Measurements from ENCODE around the gene ZCCHC8.

The ZCCHC8 gene

GRCh38 chr12:122537021-122537420, 36.3 kb upstream of the ZCCHC8 start:
- Histone ChIP-seq H3K27me3 (no peaks in the 10 kb centered on the region), H3K9me3 (no peaks in the 10 kb centered on the region), H3K36me3 (peaks cover 0 to 30% (median 7%) of the 10 kb centered on the region in 3 donors), H3K4me1 (no peaks in the 10 kb centered on the region), H3K27ac (no peak overlapping the region), H3K4me3 (no peak overlapping the region)
- DNase-seq: no peak
- no peak for TF ChIP-seq CTCF (IDR thresholded peaks at IDR 0.05)
- intact Hi-C loops (cut with DNase I; ENCODE audit: low total_unique reads): no loop called here

- no peaks in the 10 kb centered on the region for H3K27me3 ChIP-seq
- no peaks in the 10 kb centered on the region for H3K4me1 ChIP-seq
- H3K9me3 ChIP-seq: no peaks in the 10 kb centered on the region
- H3K27ac ChIP-seq: no peak overlapping the region
- H3K4me3 ChIP-seq: no peak overlapping the region
- no peak for DNase-seq
- no peak for TF ChIP-seq CTCF (IDR thresholded peaks at IDR 0.05)
- peaks cover 0 to 17% (median 7%) of the 10 kb centered on the region in 3 donors for H3K36me3 ChIP-seq
- intact Hi-C loops (cut with DNase I; ENCODE audit: low total_unique reads): no loop called here
Observed at GRCh38 chr12:122533856-122534255, 33.1 kb upstream of the ZCCHC8 start.

- Histone ChIP-seq H3K27me3 (no peaks in the 10 kb centered on the region), H3K27ac (no peak overlapping the region), H3K4me1 (peaks cover 0 to 22% (median 14%) of the 10 kb centered on the region in 4 donors), H3K4me3 (no peak overlapping the region), H3K9me3 (no peaks in the 10 kb centered on the region), H3K36me3 (no peaks in the 10 kb centered on the region)
- TF ChIP-seq CTCF (IDR thresholded peaks at IDR 0.05): no peak
- DNase-seq: no peak
- intact Hi-C loops (cut with DNase I; ENCODE audit: low total_unique reads): loop anchor here (5.0 kb wide), 1 partner anchor 223 kb away; the partner anchor contains the start of gene DENR
Observed at GRCh38 chr12:122528992-122529391, 28.3 kb upstream of the ZCCHC8 start.

GRCh38 chr12:122528582-122528981, 27.9 kb upstream of the ZCCHC8 start:
- intact Hi-C loops (cut with DNase I; ENCODE audit: low total_unique reads): loop anchor here (5.0 kb wide), 1 partner anchor 224 kb away; the partner anchor contains the start of gene DENR
- no peak overlapping the region for H3K4me3 ChIP-seq
- H3K27ac ChIP-seq: peak overlapping the region in 1 of 2 donors; percentile 36
- peaks cover 0 to 26% (median 16%) of the 10 kb centered on the region in 4 donors for H3K4me1 ChIP-seq
- no peaks in the 10 kb centered on the region for H3K9me3 ChIP-seq
- no peaks in the 10 kb centered on the region for H3K36me3 ChIP-seq
- TF ChIP-seq CTCF (IDR thresholded peaks at IDR 0.05): no peak
- no peaks in the 10 kb centered on the region for H3K27me3 ChIP-seq
- DNase-seq: no peak

GRCh38 chr12:122527478-122527944, 26.8 kb upstream of the ZCCHC8 start:
- intact Hi-C loops (cut with DNase I; ENCODE audit: low total_unique reads): loop anchor here (2.0 to 5.0 kb wide), 2 partner anchors 27 to 225 kb away; partner anchors contain the start of genes DENR and ZCCHC8
- H3K4me3 ChIP-seq: peak overlapping the region; percentile 58 to 75
- peaks cover 0 to 37% (median 24%) of the 10 kb centered on the region in 4 donors for H3K4me1 ChIP-seq
- TF ChIP-seq CTCF (IDR thresholded peaks at IDR 0.05): no peak
- peak overlapping the region; percentile 36 to 57 for H3K27ac ChIP-seq
- no peaks in the 10 kb centered on the region for H3K9me3 ChIP-seq
- no peaks in the 10 kb centered on the region for H3K27me3 ChIP-seq
- no peaks in the 10 kb centered on the region for H3K36me3 ChIP-seq
- DNase-seq: no peak
